ENCODE results near the gene GLIPR1L1. TPM values are rescaled to one million over a fixed set of nuclear protein-coding genes. Genes with fewer than 3 reads are reported as not detected.

GLIPR1L1 gene
- total RNA-seq, 1 experiment from 2014 or later, result not detected

DNA sequence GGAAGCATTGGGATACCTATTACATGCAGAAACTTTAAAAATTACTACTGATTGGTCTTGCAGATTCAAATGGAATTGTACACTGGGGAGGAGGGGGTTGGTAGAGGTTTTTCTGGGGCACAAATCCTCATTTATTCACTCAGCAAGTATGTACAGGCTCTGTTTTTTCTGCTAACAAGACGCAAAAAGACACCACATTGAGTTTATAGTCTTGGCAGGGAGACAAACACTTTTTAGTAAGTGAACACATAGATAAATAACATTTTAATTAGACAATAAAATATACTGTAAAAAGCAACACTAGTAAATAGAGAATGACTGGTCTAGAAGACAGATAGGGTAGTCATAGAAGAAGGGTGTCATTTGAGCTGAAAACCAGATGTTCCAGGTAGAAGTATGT, 80.2 kb downstream of the GLIPR1L1 start:
- Histone ChIP-seq H3K79me2 (ENCODE audit: low read depth) (no peaks in the 10 kb centered on the region), H3K4me1 (replicated peaks; ENCODE audit: insufficient read depth) (no peaks in the 10 kb centered on the region), H4K20me1 (ENCODE audit: insufficient read depth) (no peaks in the 10 kb centered on the region), H3K4me2 (no peak overlapping the region), H3K9me2 (ENCODE audit: insufficient read depth) (no peaks in the 10 kb centered on the region; the same call in 1 of the 2 replicates), H3K27ac (no peak overlapping the region), H3K9me3 (ENCODE audit: insufficient read depth, low read depth) (no peaks in the 10 kb centered on the region), H3K27me3 (ENCODE audit: insufficient read depth, low read depth) (no peaks in the 10 kb centered on the region), H2AFZ (no peak overlapping the region), H3K4me3 (no peak overlapping the region), H3F3A (ENCODE audit: insufficient read depth, low read depth) (no peaks in the 10 kb centered on the region), H3K36me3 (ENCODE audit: low read depth) (no peaks in the 10 kb centered on the region)
- intact Hi-C loops (cut with micrococcal nuclease; ENCODE audit: unreplicated experiment), result no loop called here
- CTCF ChIA-PET, result no interaction called here
- no TSS peak for BruUV-seq (replicated peaks)
- TF ChIP-seq EZH2 (IDR thresholded peaks at IDR 0.05; ENCODE audit: low read depth), result no peak
- TF ChIP-seq, protein P1, sequence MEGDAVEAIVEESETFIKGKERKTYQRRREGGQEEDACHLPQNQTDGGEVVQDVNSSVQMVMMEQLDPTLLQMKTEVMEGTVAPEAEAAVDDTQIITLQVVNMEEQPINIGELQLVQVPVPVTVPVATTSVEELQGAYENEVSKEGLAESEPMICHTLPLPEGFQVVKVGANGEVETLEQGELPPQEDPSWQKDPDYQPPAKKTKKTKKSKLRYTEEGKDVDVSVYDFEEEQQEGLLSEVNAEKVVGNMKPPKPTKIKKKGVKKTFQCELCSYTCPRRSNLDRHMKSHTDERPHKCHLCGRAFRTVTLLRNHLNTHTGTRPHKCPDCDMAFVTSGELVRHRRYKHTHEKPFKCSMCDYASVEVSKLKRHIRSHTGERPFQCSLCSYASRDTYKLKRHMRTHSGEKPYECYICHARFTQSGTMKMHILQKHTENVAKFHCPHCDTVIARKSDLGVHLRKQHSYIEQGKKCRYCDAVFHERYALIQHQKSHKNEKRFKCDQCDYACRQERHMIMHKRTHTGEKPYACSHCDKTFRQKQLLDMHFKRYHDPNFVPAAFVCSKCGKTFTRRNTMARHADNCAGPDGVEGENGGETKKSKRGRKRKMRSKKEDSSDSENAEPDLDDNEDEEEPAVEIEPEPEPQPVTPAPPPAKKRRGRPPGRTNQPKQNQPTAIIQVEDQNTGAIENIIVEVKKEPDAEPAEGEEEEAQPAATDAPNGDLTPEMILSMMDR (conservative IDR thresholded peaks at IDR 0.05), result no peak
- POLR2A ChIA-PET (ENCODE audit: unreplicated experiment), result no interaction called here
- DNase-seq, result no peak

DNA sequence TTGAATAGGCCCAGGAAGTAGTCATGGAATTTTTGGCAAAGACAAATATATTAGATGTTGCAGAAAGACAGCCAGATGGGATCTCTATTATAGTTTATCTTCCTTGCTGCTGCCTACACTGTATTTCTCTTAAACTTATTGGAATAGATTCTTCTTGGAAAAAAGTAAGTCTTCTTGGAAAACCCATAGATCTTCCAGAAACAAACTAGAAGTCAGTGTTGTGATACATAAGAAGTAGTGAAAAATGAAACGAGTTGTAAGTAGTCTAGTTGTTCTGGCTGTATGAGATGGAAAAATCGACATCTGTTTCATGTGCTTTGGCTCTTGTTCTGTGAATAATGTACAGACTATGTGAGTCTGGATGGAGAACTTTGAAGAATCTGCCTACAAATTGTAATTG, 85.4 kb downstream of the GLIPR1L1 start:
- no peak for DNase-seq
- Histone ChIP-seq H3K4me1 (replicated peaks; ENCODE audit: insufficient read depth) (no peaks in the 10 kb centered on the region), H3K27ac (no peak overlapping the region), H3K4me3 (no peak overlapping the region), H4K20me1 (ENCODE audit: insufficient read depth) (no peaks in the 10 kb centered on the region), H3F3A (ENCODE audit: insufficient read depth, low read depth) (no peaks in the 10 kb centered on the region), H2AFZ (no peak overlapping the region), H3K9me3 (ENCODE audit: insufficient read depth, low read depth) (no peaks in the 10 kb centered on the region), H3K27me3 (ENCODE audit: insufficient read depth, low read depth) (no peaks in the 10 kb centered on the region), H3K36me3 (ENCODE audit: low read depth) (no peaks in the 10 kb centered on the region), H3K9me2 (ENCODE audit: insufficient read depth) (no peaks in the 10 kb centered on the region), H3K4me2 (no peak overlapping the region), H3K79me2 (ENCODE audit: low read depth) (no peaks in the 10 kb centered on the region)
- TF ChIP-seq, protein P1 (conservative IDR thresholded peaks at IDR 0.05), result no peak
- TF ChIP-seq EZH2 (IDR thresholded peaks at IDR 0.05; ENCODE audit: low read depth), result no peak
- BruUV-seq (replicated peaks), result no TSS peak
- intact Hi-C loops (cut with micrococcal nuclease; ENCODE audit: unreplicated experiment), result no loop called here
- ChIA-PET CTCF (no interaction called here), POLR2A (ENCODE audit: unreplicated experiment) (no interaction called here)

Other genes with a start within 250 kb of the GLIPR1L1 start
- not detected in 2 replicates for gene KCNC2, start 124.8 kb upstream of the GLIPR1L1 start, total RNA-seq (2021)
- gene CAPS2, start 4.3 kb upstream of the GLIPR1L1 start, total RNA-seq (2021), result 18.9 and 19.8 TPM in 2 replicates
- 0.30 TPM in 1 of 2 replicates, not detected in the other for gene GLIPR1L2, start 56.4 kb downstream of the GLIPR1L1 start, total RNA-seq (2021)
- gene GLIPR1, start 146.1 kb downstream of the GLIPR1L1 start, total RNA-seq (2021), result 6.2 and 14.1 TPM in 2 replicates
- 41.6 and 45.9 TPM in 2 replicates for gene KRR1, start 176.9 kb downstream of the GLIPR1L1 start, total RNA-seq (2021)